Ovary (tissue), 3 donors: ENCODE measurements around the gene VCAN.

Experiments used
- EP300 ChIP-seq: sonication (generic); formaldehyde crosslinking; IDR thresholded peaks from one replicate; pipeline ENCODE4 v1.6.1; 2017; ENCODE audit warnings: antibody characterized with exemption
- POLR2A ChIP-seq: fragments of 450-650 bp; IDR thresholded peaks from one replicate; pipeline ENCODE4 v1.6.1; 2017; ENCODE audit warnings: antibody characterized with exemption, mild to moderate bottlenecking, moderate library complexity
- TF ChIP-seq, protein P1 (sequence below), 3 donors: fragments of 450-650 bp in 2 of 3; fragments of 200-600 bp in 1 of 3; IDR thresholded peaks; one replicate each; pipeline versions ENCODE4 v1.5.1 to v1.8.0; 2016 to 2022; ENCODE audit warnings: antibody characterized with exemption in 3 of 3, mild to moderate bottlenecking in 1 of 3
- donor health status: DM: no; HTN: no; CAD: no.

DNA sequence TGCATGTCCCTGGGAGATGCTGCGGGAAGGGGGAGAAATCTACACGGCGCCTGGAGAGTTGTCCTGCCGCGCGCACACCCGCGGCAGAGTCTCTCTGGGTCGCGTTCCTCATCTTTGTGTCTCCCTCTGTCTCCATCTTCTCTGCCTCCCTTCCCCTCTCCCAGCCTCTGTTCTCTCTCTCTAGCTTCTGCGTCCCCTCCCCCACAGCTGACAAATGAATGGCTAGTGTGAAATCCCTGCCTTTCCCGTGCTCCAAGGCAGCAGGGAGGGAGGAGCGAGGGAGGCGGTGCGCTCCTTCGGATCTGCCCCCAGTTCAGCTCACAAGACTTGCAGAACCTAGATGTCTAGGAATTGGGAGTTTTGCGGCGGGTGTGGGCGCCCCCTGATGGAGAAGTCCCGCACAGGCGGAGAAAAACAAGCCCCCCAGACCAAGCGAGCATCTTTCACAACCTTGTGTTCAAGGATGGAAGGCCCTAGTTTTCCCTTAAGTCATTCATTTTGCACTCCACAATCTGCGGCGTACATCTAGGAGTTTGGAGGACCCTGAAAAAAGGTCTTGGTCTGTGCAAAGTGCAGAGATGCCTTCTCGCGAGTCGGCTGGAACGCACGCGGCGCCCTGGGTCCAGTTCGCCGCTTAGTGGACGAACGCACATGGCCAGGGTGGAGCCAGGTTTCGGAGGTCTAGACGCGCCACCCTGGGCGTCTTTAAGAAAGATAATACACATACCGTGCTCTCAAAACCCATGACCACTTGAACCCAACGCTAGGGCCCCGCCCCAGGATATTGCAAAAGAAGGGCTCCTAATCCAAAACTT is 2.0 kb downstream of the VCAN start:
- TF ChIP-seq POLR2A = no peak
- TF ChIP-seq, protein P1, sequence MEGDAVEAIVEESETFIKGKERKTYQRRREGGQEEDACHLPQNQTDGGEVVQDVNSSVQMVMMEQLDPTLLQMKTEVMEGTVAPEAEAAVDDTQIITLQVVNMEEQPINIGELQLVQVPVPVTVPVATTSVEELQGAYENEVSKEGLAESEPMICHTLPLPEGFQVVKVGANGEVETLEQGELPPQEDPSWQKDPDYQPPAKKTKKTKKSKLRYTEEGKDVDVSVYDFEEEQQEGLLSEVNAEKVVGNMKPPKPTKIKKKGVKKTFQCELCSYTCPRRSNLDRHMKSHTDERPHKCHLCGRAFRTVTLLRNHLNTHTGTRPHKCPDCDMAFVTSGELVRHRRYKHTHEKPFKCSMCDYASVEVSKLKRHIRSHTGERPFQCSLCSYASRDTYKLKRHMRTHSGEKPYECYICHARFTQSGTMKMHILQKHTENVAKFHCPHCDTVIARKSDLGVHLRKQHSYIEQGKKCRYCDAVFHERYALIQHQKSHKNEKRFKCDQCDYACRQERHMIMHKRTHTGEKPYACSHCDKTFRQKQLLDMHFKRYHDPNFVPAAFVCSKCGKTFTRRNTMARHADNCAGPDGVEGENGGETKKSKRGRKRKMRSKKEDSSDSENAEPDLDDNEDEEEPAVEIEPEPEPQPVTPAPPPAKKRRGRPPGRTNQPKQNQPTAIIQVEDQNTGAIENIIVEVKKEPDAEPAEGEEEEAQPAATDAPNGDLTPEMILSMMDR (IDR thresholded peaks at IDR 0.05) = peak; percentile 31 to 60 (median 56)
- TF ChIP-seq EP300 = no peak
